Measurements from ENCODE around the gene NOL4L. TPM values are rescaled to one million over a fixed set of nuclear protein-coding genes. Genes with fewer than 3 reads are reported as not detected.
"Not testable (repeated sequence)": the region's sequence is repeated elsewhere in the genome, so short reads cannot be mapped to it uniquely, and the experiment has no call there.

Gene NOL4L
- total RNA-seq, 2 donors from 2014 or later = 60.9 to 62.9 TPM

DNA sequence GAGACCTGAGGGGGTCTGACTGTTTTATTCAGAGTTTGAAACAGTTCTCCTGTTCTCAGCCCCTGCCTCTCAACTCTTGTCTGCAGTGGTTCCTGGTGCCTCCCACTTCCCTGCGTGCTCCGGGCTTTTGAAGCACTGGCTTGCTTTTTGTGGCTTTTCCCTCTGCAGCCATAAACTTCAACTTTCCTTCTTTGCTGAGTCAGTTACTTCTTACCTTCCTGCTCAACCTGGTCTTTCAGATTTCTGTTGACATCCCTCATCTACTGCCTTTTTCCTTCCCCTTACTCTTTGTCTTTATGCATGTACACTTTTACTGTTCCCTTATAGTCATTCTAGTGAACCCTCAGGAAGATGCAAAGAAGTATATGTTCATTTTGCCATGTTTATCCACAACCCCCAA is 169.6 kb downstream of the NOL4L start:
- Mint-ChIP-seq H3K4me1 (peaks cover 40% of the 10 kb centered on the region), H3K4me3 (no peak overlapping the region), H3K27ac (peak overlapping the region; percentile 39), H3K36me3 (ENCODE audit: low read depth) (peaks cover 6% of the 10 kb centered on the region), H3K27me3 (no peaks in the 10 kb centered on the region)
- H3K9me3 ChIP-seq (ENCODE audit: control insufficient read depth, low read length, poor library complexity, severe bottlenecking) = no peaks in the 10 kb centered on the region
- peak; percentile 12 for ATAC-seq
- no peak for DNase-seq

DNA sequence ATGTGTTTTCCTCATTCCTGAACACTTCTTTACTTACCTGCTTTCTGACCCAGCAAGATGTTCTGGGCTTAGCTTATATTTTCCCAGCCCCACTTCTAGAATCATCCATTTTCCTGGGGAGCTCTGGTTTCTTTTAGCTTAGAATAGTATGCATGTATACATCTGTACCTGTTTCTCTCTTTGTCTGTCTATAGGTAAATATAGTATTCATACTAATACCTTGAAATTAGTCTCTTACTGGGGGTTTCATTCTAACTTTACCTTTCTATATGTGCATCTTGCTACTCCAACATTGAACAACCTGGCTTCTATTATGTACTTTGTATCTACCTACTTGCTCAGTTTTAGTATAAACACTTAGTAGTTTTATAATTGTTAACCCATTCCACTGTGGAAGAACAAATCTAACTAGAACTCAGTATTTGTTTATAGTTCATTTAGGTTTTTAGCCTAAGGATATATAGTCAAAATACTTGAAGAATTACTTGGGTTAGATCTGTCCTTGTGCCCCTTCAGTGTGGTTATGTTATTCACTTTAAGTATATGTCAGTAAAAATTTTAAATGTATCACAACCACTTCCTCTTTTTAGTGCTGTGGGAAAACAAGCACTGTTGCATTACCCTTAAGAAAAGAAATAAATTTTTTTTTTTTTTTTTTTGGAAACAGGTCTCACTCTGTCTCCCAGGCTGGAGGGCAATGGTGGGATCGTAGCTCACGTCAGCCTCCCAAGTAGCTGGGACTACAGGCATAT is 173.0 kb downstream of the NOL4L start:
- ATAC-seq (no peak), DNase-seq (no peak)
- Mint-ChIP-seq H3K27ac (peak overlapping the region; percentile 63), H3K36me3 (ENCODE audit: low read depth) (peaks cover 6% of the 10 kb centered on the region), H3K4me1 (peaks cover 42% of the 10 kb centered on the region), H3K4me3 (no peak overlapping the region), H3K27me3 (no peaks in the 10 kb centered on the region)
- H3K9me3 ChIP-seq (ENCODE audit: control insufficient read depth, low read length, poor library complexity, severe bottlenecking) = no peaks in the 10 kb centered on the region

- not testable (repeated sequence) for H3K27me3 Mint-ChIP-seq; H3K36me3 Mint-ChIP-seq (ENCODE audit: low read depth); H3K9me3 ChIP-seq (ENCODE audit: control insufficient read depth, low read length, poor library complexity, severe bottlenecking)
- Mint-ChIP-seq H3K4me3 (peak overlapping the region; percentile 28), H3K27ac (peak overlapping the region; percentile 94), H3K4me1 (peaks cover 32% of the 10 kb centered on the region)
- peak; percentile 22 to 44 (median 35) for DNase-seq
- ATAC-seq = peak; percentile 99
Observed at GRCh38 chr20:32407131-32407750, 177.9 kb downstream of the NOL4L start.

- H3K4me1 Mint-ChIP-seq = peaks cover 26% of the 10 kb centered on the region
- H3K27me3 Mint-ChIP-seq = no peaks in the 10 kb centered on the region
- peaks cover 2% of the 10 kb centered on the region for H3K36me3 Mint-ChIP-seq (ENCODE audit: low read depth)
- no peak for ATAC-seq
- no peaks in the 10 kb centered on the region for H3K9me3 ChIP-seq (ENCODE audit: control insufficient read depth, low read length, poor library complexity, severe bottlenecking)
- peak overlapping the region; percentile 28 for H3K4me3 Mint-ChIP-seq
- DNase-seq = no peak
- peak overlapping the region; percentile 94 for H3K27ac Mint-ChIP-seq
Observed at GRCh38 chr20:32406701-32407100, 178.4 kb downstream of the NOL4L start.

DNA sequence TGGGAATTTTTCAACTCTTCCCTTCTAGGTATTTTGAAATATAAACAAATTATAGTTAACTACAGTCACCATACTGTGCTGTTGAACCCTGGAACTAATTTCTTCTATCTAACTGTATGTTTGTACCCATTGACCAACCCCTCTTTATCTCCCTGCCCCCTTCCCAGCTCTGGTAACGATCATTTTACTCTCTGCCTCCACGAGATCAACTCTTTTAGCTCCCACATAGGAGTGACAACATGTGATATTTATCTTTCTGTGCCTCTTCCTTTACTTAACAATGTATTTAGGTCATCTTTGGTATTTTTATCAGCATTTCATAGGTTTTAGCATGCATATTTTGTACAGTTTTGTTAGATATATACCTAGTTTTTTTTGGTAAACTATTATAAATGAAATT is 181.1 kb downstream of the NOL4L start:
- Mint-ChIP-seq H3K27me3 (no peaks in the 10 kb centered on the region), H3K4me1 (peaks cover 41% of the 10 kb centered on the region), H3K27ac (peak overlapping the region; percentile 82), H3K36me3 (ENCODE audit: low read depth) (peaks cover 2% of the 10 kb centered on the region), H3K4me3 (no peak overlapping the region)
- DNase-seq (no peak), ATAC-seq (no peak)
- no peaks in the 10 kb centered on the region for H3K9me3 ChIP-seq (ENCODE audit: control insufficient read depth, low read length, poor library complexity, severe bottlenecking)

- ATAC-seq = no peak
- no peaks in the 10 kb centered on the region for H3K9me3 ChIP-seq (ENCODE audit: control insufficient read depth, low read length, poor library complexity, severe bottlenecking)
- Mint-ChIP-seq H3K4me1 (peaks cover 31% of the 10 kb centered on the region), H3K4me3 (no peak overlapping the region), H3K27ac (peak overlapping the region; percentile 47), H3K36me3 (ENCODE audit: low read depth) (peaks cover 3% of the 10 kb centered on the region), H3K27me3 (no peaks in the 10 kb centered on the region)
- no peak for DNase-seq
Observed at GRCh38 chr20:32400476-32400875, 184.7 kb downstream of the NOL4L start.

GRCh38 chr20:32397567-32398084 is 187.5 kb downstream of the NOL4L start:
- Mint-ChIP-seq H3K4me1 (peaks cover 22% of the 10 kb centered on the region), H3K36me3 (ENCODE audit: low read depth) (peaks cover 9% of the 10 kb centered on the region), H3K27ac (peak overlapping the region; percentile 53), H3K27me3 (no peaks in the 10 kb centered on the region), H3K4me3 (no peak overlapping the region)
- DNase-seq = no peak
- H3K9me3 ChIP-seq (ENCODE audit: control insufficient read depth, low read length, poor library complexity, severe bottlenecking) = no peaks in the 10 kb centered on the region
- ATAC-seq = no peak

GRCh38 chr20:32396646-32397160 is 188.4 kb downstream of the NOL4L start:
- peak overlapping the region; percentile 53 for H3K27ac Mint-ChIP-seq
- ATAC-seq (no peak), DNase-seq (no peak)
- H3K4me3 Mint-ChIP-seq = no peak overlapping the region
- H3K9me3 ChIP-seq (ENCODE audit: control insufficient read depth, low read length, poor library complexity, severe bottlenecking) = no peaks in the 10 kb centered on the region
- H3K4me1 Mint-ChIP-seq = peaks cover 22% of the 10 kb centered on the region
- H3K27me3 Mint-ChIP-seq = no peaks in the 10 kb centered on the region
- peaks cover 11% of the 10 kb centered on the region for H3K36me3 Mint-ChIP-seq (ENCODE audit: low read depth)

- ATAC-seq = no peak
- no peak overlapping the region for H3K27ac Mint-ChIP-seq
- DNase-seq = no peak
- H3K4me3 Mint-ChIP-seq = no peak overlapping the region
- peaks cover 11% of the 10 kb centered on the region for H3K36me3 Mint-ChIP-seq (ENCODE audit: low read depth)
- no peaks in the 10 kb centered on the region for H3K27me3 Mint-ChIP-seq
- peaks cover 20% of the 10 kb centered on the region for H3K4me1 Mint-ChIP-seq
- no peaks in the 10 kb centered on the region for H3K9me3 ChIP-seq (ENCODE audit: control insufficient read depth, low read length, poor library complexity, severe bottlenecking)
Observed at GRCh38 chr20:32395066-32395465, 190.1 kb downstream of the NOL4L start.

Other genes starting within 250 kb of the NOL4L start
- 100 to 1,000 TPM; 198 to 207 TPM for gene ASXL1, start 227.0 kb downstream of the NOL4L start, total RNA-seq
- gene C20orf203, start 88.6 kb upstream of the NOL4L start, total RNA-seq = under 1 TPM; 0.10 to 0.20 TPM
- gene COMMD7, start 158.1 kb upstream of the NOL4L start, total RNA-seq = 10 to 100 TPM; 33.9 to 47.5 TPM
- under 1 TPM; 0.30 to 0.34 TPM for gene DNMT3B, start 177.1 kb upstream of the NOL4L start, total RNA-seq
- gene MAPRE1, start 234.6 kb upstream of the NOL4L start, total RNA-seq = 100 to 1,000 TPM; 105 to 134 TPM

All from T-helper 17 cell (primary cell).